HEK293 (cell line): ENCODE results near the gene TMEM92.

Source experiments
- CTCF ChIA-PET: fragments of 350-600 bp; formaldehyde crosslinking; extraction: SDS; loops from one replicate; lab custom pipeline; 2021; ENCODE audit warnings: antibody characterized with exemption; lab: Yijun Ruan, JAX
- POLR2A ChIA-PET: fragments of 300-600 bp; formaldehyde crosslinking; extraction: SDS; loops from one replicate; lab custom pipeline; 2020; ENCODE audit warnings: antibody characterized with exemption, inconsistent platforms; lab: Yijun Ruan, JAX
- H3K27ac ChIP-seq: fragments of 200-500 bp; sonication (Bioruptor generic); 2 replicates; pipeline ENCODE4 v1.5.1; 2014; ENCODE audit warnings: low read depth, low read length, control low read depth, inconsistent platforms; ENCODE audit errors: extremely low read depth
- H3K36me3 ChIP-seq, 2 experiments: fragments of 200-500 bp in 1 of 2; sonication (Bioruptor generic) in 1 of 2; 1 replicate in 1 of 2; 2 replicates in 1 of 2; pipeline ENCODE4 v1.5.1; 2014 to 2017; ENCODE audit warnings: inconsistent platforms in 2 of 2, low read length in 2 of 2; ENCODE audit not compliant: control insufficient read depth in 2 of 2, insufficient read depth in 1 of 2
- H3K4me1 ChIP-seq: fragments of 200-500 bp; sonication (Bioruptor generic); 2 replicates; pipeline ENCODE4 v1.5.1; 2014; ENCODE audit warnings: mild to moderate bottlenecking, low read length, inconsistent platforms; ENCODE audit not compliant: control insufficient read depth, insufficient read depth
- H3K4me3 ChIP-seq: 2 replicates; pipeline ENCODE4 v1.5.1; 2011; ENCODE audit warnings: low read depth, mild to moderate bottlenecking, control low read depth, low read length, moderate library complexity
- H3K9me3 ChIP-seq: fragments of 200-500 bp; sonication (Bioruptor generic); 2 replicates; pipeline ENCODE4 v1.5.1; 2014; ENCODE audit warnings: low read depth, low read length, inconsistent platforms; ENCODE audit not compliant: control insufficient read depth, insufficient read depth
- RBAK ChIP-seq: fragments of 450-650 bp; formaldehyde crosslinking; IDR thresholded peaks from 2 replicates; pipeline ENCODE4 v1.5.1; 2016; ENCODE audit warnings: missing biosample characterization, missing genetic modification characterization
- ZNF24 ChIP-seq: fragments of 450-650 bp; formaldehyde crosslinking; IDR thresholded peaks from 2 replicates; pipeline ENCODE4 v1.5.1; 2016; ENCODE audit warnings: missing biosample characterization, missing genetic modification characterization
- ZNF510 ChIP-seq: fragments of 450-650 bp; formaldehyde crosslinking; IDR thresholded peaks from 2 replicates; pipeline ENCODE4 v1.5.1; 2018; ENCODE audit warnings: mild to moderate bottlenecking, missing genetic modification characterization, missing biosample characterization; ENCODE audit not compliant: insufficient replicate concordance
- ZNF560 ChIP-seq: fragments of 450-650 bp; formaldehyde crosslinking; IDR thresholded peaks from 2 replicates; pipeline ENCODE4 v1.5.1; 2017; ENCODE audit warnings: missing biosample characterization, missing genetic modification characterization, borderline replicate concordance
- ZNF621 ChIP-seq: fragments of 450-650 bp; formaldehyde crosslinking; IDR thresholded peaks from 2 replicates; pipeline ENCODE4 v1.5.1; 2017; ENCODE audit warnings: missing biosample characterization, missing genetic modification characterization
- ZNF629 ChIP-seq: fragments of 450-650 bp; formaldehyde crosslinking; IDR thresholded peaks from 2 replicates; pipeline ENCODE4 v1.5.1; 2017; ENCODE audit warnings: missing biosample characterization, missing genetic modification characterization
- ZNF785 ChIP-seq: fragments of 450-650 bp; formaldehyde crosslinking; IDR thresholded peaks from 2 replicates; pipeline ENCODE4 v1.5.1; 2016; ENCODE audit warnings: missing biosample characterization, missing genetic modification characterization
- ZNF830 ChIP-seq: fragments of 450-650 bp; IDR thresholded peaks from 2 replicates; pipeline ENCODE4 v1.5.0; 2018; ENCODE audit warnings: missing biosample characterization, missing genetic modification characterization, low read depth, mild to moderate bottlenecking, moderate library complexity
- ZSCAN23 ChIP-seq: fragments of 450-650 bp; formaldehyde crosslinking; IDR thresholded peaks from 2 replicates; pipeline ENCODE4 v1.5.1; 2016; ENCODE audit warnings: missing biosample characterization, missing genetic modification characterization
- TF ChIP-seq, protein P1 (sequence below): fragments of 450-650 bp; formaldehyde crosslinking; IDR thresholded peaks from 2 replicates; pipeline ENCODE4 v1.5.1; 2016; ENCODE audit warnings: missing biosample characterization, missing genetic modification characterization, low read depth
- TF ChIP-seq, protein P2 (sequence below): fragments of 450-650 bp; formaldehyde crosslinking; IDR thresholded peaks from 2 replicates; pipeline ENCODE4 v1.5.0; 2017; ENCODE audit warnings: missing biosample characterization, missing genetic modification characterization, borderline replicate concordance
- TF ChIP-seq, protein P3 (sequence below): fragments of 450-650 bp; formaldehyde crosslinking; IDR thresholded peaks from 2 replicates; pipeline ENCODE4 v1.5.1; 2016; ENCODE audit warnings: missing biosample characterization, missing genetic modification characterization
- TF ChIP-seq, protein P4 (sequence below): fragments of 450-650 bp; formaldehyde crosslinking; IDR thresholded peaks from 2 replicates; pipeline ENCODE4 v1.5.1; 2017; ENCODE audit warnings: missing biosample characterization, missing genetic modification characterization

TMEM92 gene

DNA sequence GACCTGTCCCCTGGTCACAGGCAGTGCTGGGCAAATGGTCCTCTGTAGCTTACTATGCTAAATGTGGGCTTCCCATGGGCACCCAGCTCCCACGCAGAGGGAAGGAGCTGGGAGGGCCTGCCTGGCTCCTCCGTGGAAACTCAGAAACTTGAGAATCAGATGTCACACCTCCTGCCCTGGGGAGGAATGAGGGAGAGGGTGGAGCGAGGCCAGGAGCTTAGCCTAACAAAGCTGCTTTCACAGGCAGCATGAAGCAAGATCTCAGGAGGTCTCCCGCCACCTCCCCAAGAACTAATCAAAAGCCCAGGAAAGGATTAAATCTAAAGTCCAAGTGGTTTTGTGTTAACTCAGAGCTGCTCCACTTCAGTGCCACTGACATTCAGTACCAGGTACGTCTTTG is 38.0 kb downstream of the TMEM92 start (continued):
- TF ChIP-seq, protein P1, sequence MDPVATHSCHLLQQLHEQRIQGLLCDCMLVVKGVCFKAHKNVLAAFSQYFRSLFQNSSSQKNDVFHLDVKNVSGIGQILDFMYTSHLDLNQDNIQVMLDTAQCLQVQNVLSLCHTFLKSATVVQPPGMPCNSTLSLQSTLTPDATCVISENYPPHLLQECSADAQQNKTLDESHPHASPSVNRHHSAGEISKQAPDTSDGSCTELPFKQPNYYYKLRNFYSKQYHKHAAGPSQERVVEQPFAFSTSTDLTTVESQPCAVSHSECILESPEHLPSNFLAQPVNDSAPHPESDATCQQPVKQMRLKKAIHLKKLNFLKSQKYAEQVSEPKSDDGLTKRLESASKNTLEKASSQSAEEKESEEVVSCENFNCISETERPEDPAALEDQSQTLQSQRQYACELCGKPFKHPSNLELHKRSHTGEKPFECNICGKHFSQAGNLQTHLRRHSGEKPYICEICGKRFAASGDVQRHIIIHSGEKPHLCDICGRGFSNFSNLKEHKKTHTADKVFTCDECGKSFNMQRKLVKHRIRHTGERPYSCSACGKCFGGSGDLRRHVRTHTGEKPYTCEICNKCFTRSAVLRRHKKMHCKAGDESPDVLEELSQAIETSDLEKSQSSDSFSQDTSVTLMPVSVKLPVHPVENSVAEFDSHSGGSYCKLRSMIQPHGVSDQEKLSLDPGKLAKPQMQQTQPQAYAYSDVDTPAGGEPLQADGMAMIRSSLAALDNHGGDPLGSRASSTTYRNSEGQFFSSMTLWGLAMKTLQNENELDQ (tag by site-specific recombination), result no peak
- TF ChIP-seq ZNF830 (tag by site-specific recombination) (no peak), ZSCAN23 (tag by site-specific recombination) (no peak)

DNA sequence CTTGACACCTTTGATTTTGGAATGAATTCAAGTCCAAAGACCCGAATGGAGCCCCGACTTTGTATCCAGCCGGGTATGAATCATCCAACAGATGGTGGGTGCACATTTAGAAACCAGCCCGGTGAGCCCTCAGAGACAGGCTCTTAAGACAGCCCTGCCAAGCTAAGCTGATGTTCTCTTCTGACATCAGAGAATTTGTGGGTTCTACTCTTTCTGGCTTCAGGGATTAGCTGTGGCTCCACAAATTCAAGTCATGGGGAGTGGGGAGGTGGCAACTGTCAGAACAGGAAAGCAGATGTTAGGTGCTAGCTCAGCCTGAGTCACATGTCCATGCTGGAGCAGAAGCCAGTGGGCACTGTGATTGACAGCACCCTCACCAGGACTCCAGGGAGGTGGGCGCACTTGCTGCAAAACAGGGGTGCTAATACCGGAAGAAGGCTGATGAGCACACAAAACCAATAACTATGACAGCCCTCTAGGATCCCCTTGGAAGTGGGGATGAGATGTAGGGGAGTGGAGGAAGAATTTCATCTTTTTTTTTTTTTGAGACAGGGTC is 40.3 kb downstream of the TMEM92 start:
- no peaks in the 10 kb centered on the region for H3K4me1 ChIP-seq
- H3K36me3 ChIP-seq, result no peaks in the 10 kb centered on the region
- ChIA-PET POLR2A (no interaction called here), CTCF (interaction anchor here (0.6 kb wide), 1 partner anchor 94 kb away, joined by 6 read pairs; no protein-coding TSS in a partner anchor)
- no peaks in the 10 kb centered on the region for H3K9me3 ChIP-seq
- TF ChIP-seq RBAK (tag by site-specific recombination) (no peak), ZNF621 (tag by site-specific recombination) (no peak), ZNF510 (no peak), ZNF785 (tag by site-specific recombination) (no peak), ZNF629 (tag by site-specific recombination) (no peak), ZNF560 (tag by site-specific recombination) (no peak), ZNF24 (tag by site-specific recombination) (no peak)
- TF ChIP-seq, protein P1 (tag by site-specific recombination), result no peak
- TF ChIP-seq, protein P2, sequence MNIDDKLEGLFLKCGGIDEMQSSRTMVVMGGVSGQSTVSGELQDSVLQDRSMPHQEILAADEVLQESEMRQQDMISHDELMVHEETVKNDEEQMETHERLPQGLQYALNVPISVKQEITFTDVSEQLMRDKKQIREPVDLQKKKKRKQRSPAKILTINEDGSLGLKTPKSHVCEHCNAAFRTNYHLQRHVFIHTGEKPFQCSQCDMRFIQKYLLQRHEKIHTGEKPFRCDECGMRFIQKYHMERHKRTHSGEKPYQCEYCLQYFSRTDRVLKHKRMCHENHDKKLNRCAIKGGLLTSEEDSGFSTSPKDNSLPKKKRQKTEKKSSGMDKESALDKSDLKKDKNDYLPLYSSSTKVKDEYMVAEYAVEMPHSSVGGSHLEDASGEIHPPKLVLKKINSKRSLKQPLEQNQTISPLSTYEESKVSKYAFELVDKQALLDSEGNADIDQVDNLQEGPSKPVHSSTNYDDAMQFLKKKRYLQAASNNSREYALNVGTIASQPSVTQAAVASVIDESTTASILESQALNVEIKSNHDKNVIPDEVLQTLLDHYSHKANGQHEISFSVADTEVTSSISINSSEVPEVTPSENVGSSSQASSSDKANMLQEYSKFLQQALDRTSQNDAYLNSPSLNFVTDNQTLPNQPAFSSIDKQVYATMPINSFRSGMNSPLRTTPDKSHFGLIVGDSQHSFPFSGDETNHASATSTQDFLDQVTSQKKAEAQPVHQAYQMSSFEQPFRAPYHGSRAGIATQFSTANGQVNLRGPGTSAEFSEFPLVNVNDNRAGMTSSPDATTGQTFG (tag by site-specific recombination), result no peak
- TF ChIP-seq, protein P3, sequence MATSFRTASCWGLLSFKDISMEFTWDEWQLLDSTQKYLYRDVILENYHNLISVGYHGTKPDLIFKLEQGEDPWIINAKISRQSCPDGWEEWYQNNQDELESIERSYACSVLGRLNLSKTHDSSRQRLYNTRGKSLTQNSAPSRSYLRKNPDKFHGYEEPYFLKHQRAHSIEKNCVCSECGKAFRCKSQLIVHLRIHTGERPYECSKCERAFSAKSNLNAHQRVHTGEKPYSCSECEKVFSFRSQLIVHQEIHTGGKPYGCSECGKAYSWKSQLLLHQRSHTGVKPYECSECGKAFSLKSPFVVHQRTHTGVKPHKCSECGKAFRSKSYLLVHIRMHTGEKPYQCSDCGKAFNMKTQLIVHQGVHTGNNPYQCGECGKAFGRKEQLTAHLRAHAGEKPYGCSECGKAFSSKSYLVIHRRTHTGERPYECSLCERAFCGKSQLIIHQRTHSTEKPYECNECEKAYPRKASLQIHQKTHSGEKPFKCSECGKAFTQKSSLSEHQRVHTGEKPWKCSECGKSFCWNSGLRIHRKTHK, result no peak
- TF ChIP-seq, protein P4, sequence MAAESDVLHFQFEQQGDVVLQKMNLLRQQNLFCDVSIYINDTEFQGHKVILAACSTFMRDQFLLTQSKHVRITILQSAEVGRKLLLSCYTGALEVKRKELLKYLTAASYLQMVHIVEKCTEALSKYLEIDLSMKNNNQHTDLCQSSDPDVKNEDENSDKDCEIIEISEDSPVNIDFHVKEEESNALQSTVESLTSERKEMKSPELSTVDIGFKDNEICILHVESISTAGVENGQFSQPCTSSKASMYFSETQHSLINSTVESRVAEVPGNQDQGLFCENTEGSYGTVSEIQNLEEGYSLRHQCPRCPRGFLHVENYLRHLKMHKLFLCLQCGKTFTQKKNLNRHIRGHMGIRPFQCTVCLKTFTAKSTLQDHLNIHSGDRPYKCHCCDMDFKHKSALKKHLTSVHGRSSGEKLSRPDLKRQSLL (tag by site-specific recombination), result no peak
- H3K27ac ChIP-seq, result no peak overlapping the region
- H3K4me3 ChIP-seq, result no peak overlapping the region
